ENCODE data around the gene PLEKHG1. TPM values are rescaled to one million over a fixed set of nuclear protein-coding genes. Genes with fewer than 3 reads are reported as not detected.

The PLEKHG1 gene
- polyA plus RNA-seq, 3 donors from 2014 or later: 0.04 to 0.29 TPM; not detected in 1

GRCh38 chr6:150631984-150632642 lies 32.4 kb downstream of the PLEKHG1 start:
- peaks cover 0 to 1% of the 10 kb centered on the region in 2 donors for H3K4me1 Mint-ChIP-seq
- H3K27ac Mint-ChIP-seq: no peak overlapping the region
- H3K27me3 Mint-ChIP-seq (ENCODE audit: low read depth in 3 of 3): peaks cover 2 to 6% (median 3%) of the 10 kb centered on the region in 3 donors
- H3K9me3 Mint-ChIP-seq: no peaks in the 10 kb centered on the region
- no peak for DNase-seq
- H3K36me3 Mint-ChIP-seq: no peaks in the 10 kb centered on the region
- no peak overlapping the region for H3K4me3 Mint-ChIP-seq

DNA sequence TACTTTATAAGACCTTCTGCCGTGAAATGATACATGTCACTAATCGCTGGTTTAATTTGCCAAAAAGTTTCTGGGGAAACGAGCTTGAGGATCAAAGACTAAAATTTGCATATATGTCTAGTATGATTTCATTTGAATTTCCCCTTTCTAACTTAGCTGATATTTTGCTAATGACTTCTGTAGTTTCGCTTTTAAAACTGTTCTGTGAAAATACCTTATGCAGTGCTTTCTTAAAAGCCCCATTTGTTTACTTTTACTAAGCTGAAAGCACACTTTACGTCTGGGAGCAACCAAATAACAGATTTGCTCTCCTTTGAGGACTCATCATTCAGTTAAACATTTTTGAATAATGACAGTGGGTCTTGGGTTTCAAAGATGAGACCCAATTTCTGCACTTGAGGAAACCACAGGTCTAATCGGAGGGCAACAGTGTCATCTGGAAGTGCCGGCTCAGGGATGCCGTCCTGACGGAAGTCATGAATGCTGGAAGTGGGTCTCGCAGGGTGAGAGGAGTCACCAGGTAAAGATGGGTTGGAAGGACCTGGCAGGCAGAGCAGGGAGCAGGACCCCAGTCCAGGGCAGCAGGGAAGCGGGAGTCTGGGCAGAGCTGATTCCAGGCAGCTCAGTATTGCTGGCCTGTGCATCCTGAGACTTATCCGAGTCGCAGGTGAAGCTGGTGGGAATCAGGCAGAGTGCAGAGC lies 33.2 kb downstream of the PLEKHG1 start:
- Mint-ChIP-seq H3K27me3 (ENCODE audit: low read depth in 3 of 3) (peaks cover 5 to 6% (median 6%) of the 10 kb centered on the region in 3 donors), H3K9me3 (no peaks in the 10 kb centered on the region), H3K4me1 (peaks cover 0 to 1% of the 10 kb centered on the region in 2 donors)

DNA sequence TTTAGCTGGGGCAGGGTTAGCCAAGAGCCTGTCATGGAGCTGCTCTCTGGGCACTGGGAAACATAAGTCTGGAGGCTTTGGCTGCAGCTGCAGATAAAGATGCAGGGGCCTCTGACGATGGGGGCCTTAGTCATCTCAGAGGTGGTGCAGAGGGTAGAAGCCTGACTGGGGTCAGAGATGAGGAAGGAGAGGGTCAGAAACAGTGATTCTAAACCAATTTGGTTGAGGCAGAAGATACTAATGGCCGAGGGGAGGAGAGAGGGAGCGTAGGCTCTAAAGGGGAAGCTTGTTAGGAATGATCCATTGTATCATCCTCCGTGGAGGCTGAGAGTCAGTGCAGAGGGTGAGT lies 33.8 kb downstream of the PLEKHG1 start:
- no peak overlapping the region for H3K27ac Mint-ChIP-seq
- peak overlapping the region in 1 of 5 donors; percentile 48 for H3K4me3 Mint-ChIP-seq
- H3K27me3 Mint-ChIP-seq (ENCODE audit: low read depth in 3 of 3): peaks cover 5 to 9% (median 6%) of the 10 kb centered on the region in 3 donors
- no peaks in the 10 kb centered on the region for H3K36me3 Mint-ChIP-seq
- H3K4me1 Mint-ChIP-seq: peaks cover 0 to 1% of the 10 kb centered on the region in 2 donors
- no peaks in the 10 kb centered on the region for H3K9me3 Mint-ChIP-seq
- DNase-seq: no peak

More for the DNA sequence above, 33.2 kb downstream of the PLEKHG1 start:
- Mint-ChIP-seq H3K36me3 (no peaks in the 10 kb centered on the region), H3K27ac (peak overlapping the region in 1 of 6 donors; percentile 17), H3K4me3 (peak overlapping the region in 1 of 5 donors; percentile 48)
- DNase-seq: no peak

GRCh38 chr6:150634176-150634963 lies 34.7 kb downstream of the PLEKHG1 start:
- H3K27ac Mint-ChIP-seq: no peak overlapping the region
- no peaks in the 10 kb centered on the region for H3K9me3 Mint-ChIP-seq
- DNase-seq: no peak
- peaks cover 5 to 6% (median 6%) of the 10 kb centered on the region in 3 donors for H3K27me3 Mint-ChIP-seq (ENCODE audit: low read depth in 3 of 3)
- H3K4me1 Mint-ChIP-seq: peaks cover 0 to 1% of the 10 kb centered on the region in 2 donors
- no peak overlapping the region for H3K4me3 Mint-ChIP-seq
- no peaks in the 10 kb centered on the region for H3K36me3 Mint-ChIP-seq

- Mint-ChIP-seq H3K27ac (no peak overlapping the region), H3K9me3 (no peaks in the 10 kb centered on the region), H3K36me3 (no peaks in the 10 kb centered on the region), H3K4me3 (no peak overlapping the region), H3K4me1 (peaks cover 0 to 1% of the 10 kb centered on the region in 2 donors), H3K27me3 (ENCODE audit: low read depth in 3 of 3) (peaks cover 5 to 8% (median 6%) of the 10 kb centered on the region in 3 donors)
- DNase-seq: no peak
Observed at GRCh38 chr6:150634964-150635292, 35.2 kb downstream of the PLEKHG1 start.

- Mint-ChIP-seq H3K9me3 (no peaks in the 10 kb centered on the region), H3K36me3 (no peaks in the 10 kb centered on the region), H3K27me3 (ENCODE audit: low read depth in 3 of 3) (peaks cover 5 to 6% (median 5%) of the 10 kb centered on the region in 3 donors), H3K27ac (no peak overlapping the region), H3K4me3 (no peak overlapping the region), H3K4me1 (peaks cover 0 to 1% of the 10 kb centered on the region in 2 donors)
- DNase-seq: no peak
Observed at GRCh38 chr6:150635906-150636514, 36.3 kb downstream of the PLEKHG1 start.

DNA sequence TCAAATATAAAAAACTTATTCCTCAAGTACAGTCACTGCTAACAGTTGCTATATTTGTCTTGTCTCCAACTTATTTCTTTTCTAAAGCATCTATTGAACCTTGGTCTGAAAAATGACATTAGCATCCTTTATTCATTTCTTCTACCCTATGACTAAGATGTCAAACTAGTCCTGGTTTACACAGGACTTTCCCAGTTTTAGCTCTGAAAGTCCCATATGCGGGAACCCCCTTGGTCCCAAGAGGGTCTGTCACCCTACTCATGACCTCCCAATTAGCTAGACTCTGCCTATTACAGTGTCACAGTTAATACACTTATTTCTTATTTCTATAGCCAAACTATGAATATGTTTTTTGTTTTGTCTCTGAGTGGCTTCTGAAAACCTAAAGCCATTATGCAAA lies 37.1 kb downstream of the PLEKHG1 start:
- Mint-ChIP-seq H3K9me3 (no peaks in the 10 kb centered on the region), H3K36me3 (no peaks in the 10 kb centered on the region), H3K4me3 (no peak overlapping the region), H3K4me1 (peaks cover 1 to 5% of the 10 kb centered on the region in 2 donors), H3K27me3 (ENCODE audit: low read depth in 3 of 3) (peaks cover 5 to 6% (median 6%) of the 10 kb centered on the region in 3 donors), H3K27ac (no peak overlapping the region)
- no peak for DNase-seq

- no peak for DNase-seq
- no peaks in the 10 kb centered on the region for H3K36me3 Mint-ChIP-seq
Observed at GRCh38 chr6:150637266-150637665, 37.6 kb downstream of the PLEKHG1 start.

GRCh38 chr6:150638267-150638666 lies 38.6 kb downstream of the PLEKHG1 start:
- Mint-ChIP-seq H3K4me1 (peaks cover 0 to 5% of the 10 kb centered on the region in 2 donors), H3K27ac (no peak overlapping the region)

More at GRCh38 chr6:150637266-150637665, 37.6 kb downstream of the PLEKHG1 start:
- no peak overlapping the region for H3K27ac Mint-ChIP-seq
- H3K4me3 Mint-ChIP-seq: no peak overlapping the region
- peaks cover 1 to 5% of the 10 kb centered on the region in 2 donors for H3K4me1 Mint-ChIP-seq
- H3K27me3 Mint-ChIP-seq (ENCODE audit: low read depth in 3 of 3): peaks cover 5 to 6% (median 6%) of the 10 kb centered on the region in 3 donors
- H3K9me3 Mint-ChIP-seq: no peaks in the 10 kb centered on the region

GRCh38 chr6:150638765-150639164 lies 39.1 kb downstream of the PLEKHG1 start:
- Mint-ChIP-seq H3K36me3 (no peaks in the 10 kb centered on the region), H3K4me3 (no peak overlapping the region), H3K9me3 (no peaks in the 10 kb centered on the region), H3K27me3 (ENCODE audit: low read depth in 3 of 3) (peaks cover 3 to 6% (median 4%) of the 10 kb centered on the region in 3 donors), H3K4me1 (peaks cover 0 to 5% of the 10 kb centered on the region in 2 donors), H3K27ac (no peak overlapping the region)
- no peak for DNase-seq

More at GRCh38 chr6:150638267-150638666, 38.6 kb downstream of the PLEKHG1 start:
- H3K9me3 Mint-ChIP-seq: no peaks in the 10 kb centered on the region
- no peak for DNase-seq
- peaks cover 4 to 6% (median 5%) of the 10 kb centered on the region in 3 donors for H3K27me3 Mint-ChIP-seq (ENCODE audit: low read depth in 3 of 3)
- H3K36me3 Mint-ChIP-seq: no peaks in the 10 kb centered on the region
- H3K4me3 Mint-ChIP-seq: no peak overlapping the region

GRCh38 chr6:150639823-150640331 lies 40.2 kb downstream of the PLEKHG1 start:
- Mint-ChIP-seq H3K27ac (no peak overlapping the region), H3K27me3 (ENCODE audit: low read depth in 3 of 3) (peaks cover 3 to 6% (median 4%) of the 10 kb centered on the region in 3 donors), H3K36me3 (no peaks in the 10 kb centered on the region), H3K9me3 (no peaks in the 10 kb centered on the region), H3K4me3 (no peak overlapping the region), H3K4me1 (peaks cover 0 to 5% of the 10 kb centered on the region in 2 donors)
- DNase-seq: no peak

DNA sequence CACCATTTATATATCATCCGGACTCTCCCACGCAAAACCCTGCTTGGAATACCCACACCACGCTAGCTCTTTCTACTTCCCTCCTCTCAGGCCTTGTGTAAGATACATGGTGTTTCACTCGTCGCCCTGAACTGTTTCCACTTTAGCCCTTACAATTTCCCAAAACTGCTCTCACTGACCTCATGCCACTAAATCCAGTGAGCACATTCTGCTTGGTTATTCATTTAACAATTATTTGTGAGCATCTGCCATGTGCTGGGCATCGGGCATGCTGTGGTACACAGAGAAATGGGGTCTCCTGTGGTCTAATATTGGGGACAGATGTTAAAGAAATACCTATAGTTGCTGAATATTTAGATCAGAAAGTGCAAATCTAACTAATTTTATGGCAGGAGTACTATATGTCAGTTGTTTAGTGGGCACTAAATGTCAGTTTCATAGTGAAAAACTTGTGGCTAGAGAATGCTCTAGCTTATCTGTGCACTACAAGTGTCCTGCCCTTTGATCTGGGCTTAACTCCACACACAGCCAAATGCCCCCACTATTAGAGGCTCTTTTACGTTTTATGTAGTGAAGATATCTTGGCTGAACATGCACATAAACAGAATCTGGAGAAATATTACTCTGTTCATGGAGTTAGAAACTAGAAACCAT lies 41.0 kb downstream of the PLEKHG1 start:
- Mint-ChIP-seq H3K4me3 (no peak overlapping the region), H3K36me3 (no peaks in the 10 kb centered on the region), H3K4me1 (peaks cover 0 to 5% of the 10 kb centered on the region in 2 donors), H3K27me3 (ENCODE audit: low read depth in 3 of 3) (peaks cover 3 to 6% (median 4%) of the 10 kb centered on the region in 3 donors), H3K9me3 (no peaks in the 10 kb centered on the region), H3K27ac (no peak overlapping the region)
- DNase-seq: no peak

Data from immature natural killer cell (primary cell).